OCI-LY1 (cell line): ENCODE measurements around the gene TMC2.

Experiments
- H2AFZ ChIP-seq: fragments of 200-600 bp; sonication (generic), shearing (Covaris generic); 2 replicates; pipeline ENCODE4 v1.6.0; 2014; ENCODE audit warnings: antibody characterized with exemption, mild to moderate bottlenecking, low read length
- H3F3A ChIP-seq: fragments of 200-600 bp; sonication (generic), shearing (Covaris generic); 2 replicates; pipeline ENCODE4 v1.6.0; 2014; ENCODE audit warnings: mild to moderate bottlenecking, antibody characterized with exemption, low read length, moderate library complexity; ENCODE audit not compliant: insufficient read depth
- H3K27ac ChIP-seq: fragments of 200-600 bp; sonication (generic); 2 replicates; pipeline ENCODE4 v1.5.1; 2014; ENCODE audit warnings: low read length, mixed run types, mild to moderate bottlenecking, low read depth; ENCODE audit not compliant: poor library complexity, severe bottlenecking
- H3K27me3 ChIP-seq: fragments of 200-600 bp; sonication (generic); 2 replicates; pipeline ENCODE4 v1.6.0; 2014; ENCODE audit warnings: antibody characterized with exemption, mild to moderate bottlenecking, low read length, moderate library complexity; ENCODE audit not compliant: insufficient read depth
- H3K36me3 ChIP-seq: fragments of 200-600 bp; sonication (generic); 2 replicates; pipeline ENCODE4 v1.6.1; 2014; ENCODE audit warnings: mild to moderate bottlenecking, antibody characterized with exemption, low read length, moderate library complexity, mixed read lengths; ENCODE audit not compliant: insufficient read depth
- H3K4me1 ChIP-seq: fragments of 200-600 bp; sonication (generic); 2 replicates; pipeline ENCODE4 v1.5.1; 2014; ENCODE audit warnings: mild to moderate bottlenecking, low read length, moderate library complexity; ENCODE audit not compliant: insufficient read depth, severe bottlenecking
- H3K4me2 ChIP-seq: fragments of 200-600 bp; sonication (generic), shearing (Covaris generic); 2 replicates; pipeline ENCODE4 v1.6.1; 2014; ENCODE audit warnings: low read length
- H3K4me3 ChIP-seq: fragments of 200-600 bp; sonication (generic); 2 replicates; pipeline ENCODE4 v1.5.1; 2014; ENCODE audit warnings: low read length, low read depth, mild to moderate bottlenecking, mixed read lengths; ENCODE audit not compliant: poor library complexity, severe bottlenecking
- H3K79me2 ChIP-seq: fragments of 200-600 bp; shearing (Covaris generic); 2 replicates; pipeline ENCODE4 v1.6.1; 2016; ENCODE audit warnings: mixed run types, low read length, mixed read lengths; ENCODE audit not compliant: insufficient read depth
- H3K9ac ChIP-seq: fragments of 200-600 bp; sonication (generic), shearing (Covaris generic); 2 replicates; pipeline ENCODE4 v1.6.1; 2014; ENCODE audit warnings: mild to moderate bottlenecking, low read length, mixed read lengths
- H3K9me2 ChIP-seq: fragments of 200-600 bp; sonication (generic), shearing (Covaris generic); 2 replicates; pipeline ENCODE4 v1.6.1; 2014; ENCODE audit warnings: low read depth, mild to moderate bottlenecking, low read length, mixed read lengths
- H3K9me3 ChIP-seq: fragments of 200-600 bp; shearing (Covaris generic); 2 replicates; pipeline ENCODE4 v1.6.1; 2014; ENCODE audit warnings: low read length, mixed read lengths
- H4K20me1 ChIP-seq: fragments of 200-600 bp; sonication (generic), shearing (Covaris generic); 2 replicates; pipeline ENCODE4 v1.6.0; 2016; ENCODE audit warnings: mild to moderate bottlenecking, low read length; ENCODE audit not compliant: insufficient read depth
- EZH2 ChIP-seq: fragments of 200-600 bp; sonication (generic), shearing (Covaris generic); IDR thresholded peaks from 2 replicates; pipeline ENCODE4 v1.8.0; 2017; ENCODE audit warnings: borderline replicate concordance, mixed run types, mild to moderate bottlenecking, antibody characterized with exemption, low read length, moderate library complexity, mixed read lengths
- TF ChIP-seq, protein P1 (sequence below): fragments of 200-600 bp; sonication (generic), shearing (Covaris generic); IDR thresholded peaks from 2 replicates; pipeline ENCODE4 v1.5.1; 2017; ENCODE audit warnings: mild to moderate bottlenecking, antibody characterized with exemption, low read length, moderate library complexity, mixed read lengths

TMC2 gene

DNA sequence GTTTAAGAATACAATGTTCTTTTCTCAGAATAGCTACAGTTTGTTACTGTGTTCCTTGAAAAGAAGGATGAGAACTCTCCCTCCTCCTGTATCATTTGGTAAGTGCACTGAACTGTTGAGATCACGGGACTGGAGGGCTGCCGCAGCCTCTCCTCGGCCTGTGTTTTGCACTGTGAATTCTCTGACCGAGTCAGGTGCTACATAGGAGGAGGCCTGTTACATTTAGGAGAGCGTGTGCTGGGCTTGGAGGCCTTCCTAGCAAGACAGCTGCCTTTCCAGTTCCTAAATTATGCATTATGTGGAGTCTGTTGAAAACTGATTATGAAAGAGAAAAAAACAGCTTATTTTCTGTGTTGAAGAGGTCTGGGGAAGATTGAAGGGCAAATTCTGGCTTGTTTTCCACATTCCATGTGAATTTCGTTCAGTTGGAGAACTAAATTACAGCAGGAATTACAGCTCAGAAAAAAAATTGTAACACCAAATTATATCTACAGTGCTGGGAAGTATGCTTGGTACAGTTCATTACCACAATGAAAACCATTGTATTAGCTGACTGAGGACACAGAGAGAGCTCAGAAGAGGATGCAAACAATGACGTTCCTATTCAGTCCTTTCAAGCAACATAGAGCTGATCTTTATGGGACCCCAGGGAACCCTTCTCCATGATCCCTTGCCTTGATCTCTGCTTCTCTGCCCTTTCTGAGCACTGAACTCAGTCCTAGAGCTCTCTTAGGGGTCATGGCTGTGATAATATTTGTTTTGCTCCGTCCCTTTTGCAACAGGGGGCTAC, 2.8 kb downstream of the TMC2 start:
- 0 out of 2 replicates have a peak, but pooled peaks cover 6% of the 10 kb centered on the region for H3K27me3 ChIP-seq
- H3K36me3 ChIP-seq: no peaks in the 10 kb centered on the region
- TF ChIP-seq, protein P1, sequence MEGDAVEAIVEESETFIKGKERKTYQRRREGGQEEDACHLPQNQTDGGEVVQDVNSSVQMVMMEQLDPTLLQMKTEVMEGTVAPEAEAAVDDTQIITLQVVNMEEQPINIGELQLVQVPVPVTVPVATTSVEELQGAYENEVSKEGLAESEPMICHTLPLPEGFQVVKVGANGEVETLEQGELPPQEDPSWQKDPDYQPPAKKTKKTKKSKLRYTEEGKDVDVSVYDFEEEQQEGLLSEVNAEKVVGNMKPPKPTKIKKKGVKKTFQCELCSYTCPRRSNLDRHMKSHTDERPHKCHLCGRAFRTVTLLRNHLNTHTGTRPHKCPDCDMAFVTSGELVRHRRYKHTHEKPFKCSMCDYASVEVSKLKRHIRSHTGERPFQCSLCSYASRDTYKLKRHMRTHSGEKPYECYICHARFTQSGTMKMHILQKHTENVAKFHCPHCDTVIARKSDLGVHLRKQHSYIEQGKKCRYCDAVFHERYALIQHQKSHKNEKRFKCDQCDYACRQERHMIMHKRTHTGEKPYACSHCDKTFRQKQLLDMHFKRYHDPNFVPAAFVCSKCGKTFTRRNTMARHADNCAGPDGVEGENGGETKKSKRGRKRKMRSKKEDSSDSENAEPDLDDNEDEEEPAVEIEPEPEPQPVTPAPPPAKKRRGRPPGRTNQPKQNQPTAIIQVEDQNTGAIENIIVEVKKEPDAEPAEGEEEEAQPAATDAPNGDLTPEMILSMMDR: no peak
- TF ChIP-seq EZH2: no peak

DNA sequence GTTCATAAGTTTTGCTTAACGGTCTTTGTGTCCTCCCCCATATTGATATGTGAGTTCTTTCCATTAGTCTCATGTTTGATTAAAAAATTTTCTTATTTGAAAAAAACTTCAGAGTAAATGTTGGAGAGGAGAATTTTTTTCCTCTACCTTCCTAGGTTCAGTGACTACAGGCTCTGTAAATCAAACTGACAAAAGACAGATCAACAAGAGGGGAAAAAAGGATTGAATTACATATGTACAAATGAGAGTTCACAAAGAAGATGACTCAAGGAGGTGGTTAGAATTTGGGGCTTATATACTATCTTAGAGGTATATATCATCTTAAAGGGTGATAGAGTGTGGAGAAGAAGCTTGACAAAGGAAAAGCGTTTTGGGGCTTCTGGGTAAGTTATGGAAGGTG, 5.6 kb downstream of the TMC2 start:
- Histone ChIP-seq H2AFZ (no peak overlapping the region), H3K27me3 (0 out of 2 replicates have a peak, but pooled peaks cover 5% of the 10 kb centered on the region), H3K36me3 (no peaks in the 10 kb centered on the region), H3K9me2 (no peaks in the 10 kb centered on the region), H3K4me1 (no peaks in the 10 kb centered on the region), H3K9me3 (no peaks in the 10 kb centered on the region), H3K79me2 (no peaks in the 10 kb centered on the region), H3F3A (no peaks in the 10 kb centered on the region), H3K4me2 (no peak overlapping the region), H3K9ac (no peak overlapping the region), H3K27ac (no peak overlapping the region), H4K20me1 (no peaks in the 10 kb centered on the region), H3K4me3 (no peak overlapping the region)
- TF ChIP-seq EZH2: no peak
- TF ChIP-seq, protein P1: no peak

More for the DNA sequence above, 2.8 kb downstream of the TMC2 start:
- Histone ChIP-seq H4K20me1 (no peaks in the 10 kb centered on the region), H3K4me2 (no peak overlapping the region), H3K4me3 (no peak overlapping the region), H3F3A (no peaks in the 10 kb centered on the region), H3K79me2 (no peaks in the 10 kb centered on the region), H3K9me3 (no peaks in the 10 kb centered on the region), H3K4me1 (no peaks in the 10 kb centered on the region), H3K27ac (no peak overlapping the region), H3K9ac (no peak overlapping the region), H3K9me2 (no peaks in the 10 kb centered on the region), H2AFZ (no peak overlapping the region)

DNA sequence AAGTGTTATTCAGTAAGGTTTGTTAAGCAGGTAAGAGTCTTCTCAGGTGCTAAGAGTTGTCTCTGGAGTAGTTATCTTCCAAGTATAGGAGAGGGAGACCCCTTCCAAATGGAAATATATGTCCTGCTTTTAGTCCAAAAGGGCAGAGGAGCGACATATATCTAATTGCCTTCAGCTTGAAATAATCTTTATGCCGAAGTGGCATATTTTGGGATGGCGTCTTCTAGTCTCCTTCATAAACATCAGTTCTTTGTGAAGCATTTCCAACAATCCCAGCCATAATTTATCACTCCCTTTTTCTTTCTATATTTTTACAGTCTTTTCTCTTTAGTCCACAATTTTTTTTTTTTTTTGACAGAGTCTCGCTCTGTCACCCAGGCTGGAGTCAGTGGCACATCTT, 6.0 kb downstream of the TMC2 start:
- Histone ChIP-seq H3K4me2 (no peak overlapping the region), H3F3A (no peaks in the 10 kb centered on the region)
- TF ChIP-seq, protein P1: no peak
- no peak for TF ChIP-seq EZH2

More for the DNA sequence above, 6.0 kb downstream of the TMC2 start:
- H3K4me1 ChIP-seq: no peaks in the 10 kb centered on the region
- H3K9me2 ChIP-seq: no peaks in the 10 kb centered on the region
- 0 out of 2 replicates have a peak, but pooled peaks cover under 1% of the 10 kb centered on the region for H3K27me3 ChIP-seq
- H3K9ac ChIP-seq: no peak overlapping the region
- H3K36me3 ChIP-seq: no peaks in the 10 kb centered on the region
- H2AFZ ChIP-seq: no peak overlapping the region
- no peak overlapping the region for H3K27ac ChIP-seq
- no peak overlapping the region for H3K4me3 ChIP-seq
- H3K79me2 ChIP-seq: no peaks in the 10 kb centered on the region
- H3K9me3 ChIP-seq: no peaks in the 10 kb centered on the region
- no peaks in the 10 kb centered on the region for H4K20me1 ChIP-seq
